Neural progenitor cell (in vitro differentiated cells): ENCODE results near the gene TMEM214. TPM values are rescaled to one million over a fixed set of nuclear protein-coding genes. Genes with fewer than 3 reads are reported as not detected.

ENCODE experiments used
- DNase-seq: peaks from one replicate; pipeline ENCODE4 v3.0.0-alpha.2; 2016; ENCODE audit warnings: low spot score
- H2AFZ ChIP-seq: fragments of 200-600 bp; sonication (generic); replicated peaks from 2 replicates; pipeline ENCODE4 v1.6.1; 2016; ENCODE audit warnings: antibody characterized with exemption
- H3F3A ChIP-seq: fragments of 200-600 bp; sonication (generic); 2 replicates; pipeline ENCODE4 v1.6.1; 2016; ENCODE audit warnings: antibody characterized with exemption, low read depth
- H3K27ac ChIP-seq: fragments of 200-600 bp; sonication (generic); 2 replicates; pipeline ENCODE4 v1.5.1; 2016; ENCODE audit warnings: mild to moderate bottlenecking
- H3K27me3 ChIP-seq: fragments of 200-600 bp; sonication (generic); 2 replicates; pipeline ENCODE4 v1.6.1; 2016; ENCODE audit warnings: mild to moderate bottlenecking, moderate library complexity
- H3K36me3 ChIP-seq: fragments of 200-600 bp; sonication (generic); 2 replicates; pipeline ENCODE4 v1.5.1; 2016
- H3K4me1 ChIP-seq: fragments of 200-600 bp; sonication (generic); 2 replicates; pipeline ENCODE4 v1.6.1; 2016; ENCODE audit warnings: mixed run types
- H3K4me2 ChIP-seq: fragments of 200-600 bp; sonication (generic); 2 replicates; pipeline ENCODE4 v1.6.1; 2016
- H3K4me3 ChIP-seq: fragments of 200-600 bp; sonication (generic); 2 replicates; pipeline ENCODE4 v1.5.1; 2016
- H3K79me2 ChIP-seq: fragments of 200-600 bp; sonication (generic); 2 replicates; pipeline ENCODE4 v1.6.1; 2016; ENCODE audit warnings: low read depth
- H3K9ac ChIP-seq: fragments of 200-600 bp; sonication (generic); 2 replicates; pipeline ENCODE4 v1.6.1; 2016
- H3K9me3 ChIP-seq: fragments of 200-600 bp; sonication (generic); 2 replicates; pipeline ENCODE4 v1.5.1; 2016; ENCODE audit warnings: low read depth
- H4K20me1 ChIP-seq: fragments of 200-600 bp; sonication (generic); 2 replicates; pipeline ENCODE4 v1.6.1; 2016; ENCODE audit warnings: low read depth
- H3K27ac Mint-ChIP-seq: 3 replicates; pipeline ENCODE4 v1.8.0; 2021; ENCODE audit warnings: mixed read lengths
- H3K27me3 Mint-ChIP-seq: 2 replicates; pipeline ENCODE4 v1.8.0; 2022; ENCODE audit warnings: low read depth, mild to moderate bottlenecking, inconsistent platforms, moderate library complexity, mixed read lengths; ENCODE audit not compliant: insufficient read depth
- H3K36me3 Mint-ChIP-seq: 3 replicates; pipeline ENCODE4 v1.8.0; 2021; ENCODE audit warnings: mixed read lengths
- H3K4me1 Mint-ChIP-seq: 3 replicates; pipeline ENCODE4 v1.8.0; 2021; ENCODE audit warnings: mixed read lengths
- H3K4me3 Mint-ChIP-seq: 3 replicates; pipeline ENCODE4 v1.8.0; 2021; ENCODE audit warnings: mild to moderate bottlenecking, moderate library complexity, mixed read lengths
- H3K9me3 Mint-ChIP-seq: 3 replicates; pipeline ENCODE4 v1.8.0; 2020; ENCODE audit warnings: mixed read lengths
- CTCF ChIP-seq: fragments of 200-600 bp; sonication (generic); IDR thresholded peaks from 2 replicates; pipeline ENCODE4 v1.5.1; 2017; ENCODE audit warnings: antibody characterized with exemption, mild to moderate bottlenecking
- EZH2 ChIP-seq: fragments of 200-600 bp; sonication (generic); IDR thresholded peaks from 2 replicates; pipeline ENCODE4 v1.6.1; 2017; ENCODE audit warnings: antibody characterized with exemption, mild to moderate bottlenecking, moderate library complexity
- EZH2phosphoT487 ChIP-seq: fragments of 200-600 bp; sonication (generic); IDR thresholded peaks from 2 replicates; pipeline ENCODE4 v1.6.1; 2017; ENCODE audit warnings: antibody characterized with exemption
- total RNA-seq: library from RNA; depleted of rRNA; stranded (reverse); fragments of >200 nt; gene quantifications from 2 replicates; pipeline ENCODE4 v1.2.3, GENCODE V29; 2015; ENCODE audit warnings: low replicate concordance

Gene TMEM214
- total RNA-seq, 1 donor from 2014 or later: 18.1 TPM

- H2AFZ ChIP-seq: no peak overlapping the region
- H3K9me3 Mint-ChIP-seq: no peaks in the 10 kb centered on the region
- no peak overlapping the region for H3K27ac ChIP-seq
- no peaks in the 10 kb centered on the region for H3K36me3 ChIP-seq
- no peak for DNase-seq
- H3K27me3 Mint-ChIP-seq: peaks cover 7% of the 10 kb centered on the region
- no peak overlapping the region for H3K9ac ChIP-seq
- H3K79me2 ChIP-seq: no peaks in the 10 kb centered on the region
- peaks cover 44% of the 10 kb centered on the region for H4K20me1 ChIP-seq
- H3K27ac Mint-ChIP-seq: no peak overlapping the region
- H3K4me3 Mint-ChIP-seq: no peak overlapping the region
- H3K4me2 ChIP-seq: no peak overlapping the region
- H3K36me3 Mint-ChIP-seq: peaks cover 7% of the 10 kb centered on the region
- H3K4me1 Mint-ChIP-seq: peaks cover 24% of the 10 kb centered on the region
- H3K9me3 ChIP-seq: no peaks in the 10 kb centered on the region
- TF ChIP-seq EZH2phosphoT487: no peak
- no peak for TF ChIP-seq CTCF
- no peak for TF ChIP-seq EZH2
- no peaks in the 10 kb centered on the region for H3K4me1 ChIP-seq
- no peaks in the 10 kb centered on the region for H3K27me3 ChIP-seq
- no peaks in the 10 kb centered on the region for H3F3A ChIP-seq
- no peak overlapping the region for H3K4me3 ChIP-seq
Measured at GRCh38 chr2:27019459-27019858, 13.3 kb upstream of the TMEM214 start.

- Mint-ChIP-seq H3K4me3 (no peak overlapping the region), H3K9me3 (no peaks in the 10 kb centered on the region), H3K27ac (peak overlapping the region; percentile 38), H3K27me3 (peaks cover 5% of the 10 kb centered on the region), H3K4me1 (peaks cover 24% of the 10 kb centered on the region), H3K36me3 (peaks cover 7% of the 10 kb centered on the region)
- H3K4me2 ChIP-seq: no peak overlapping the region
- H3K4me3 ChIP-seq: no peak overlapping the region
- H2AFZ ChIP-seq: no peak overlapping the region
- H3K79me2 ChIP-seq: no peaks in the 10 kb centered on the region
- no peak overlapping the region for H3K9ac ChIP-seq
- H3K9me3 ChIP-seq: no peaks in the 10 kb centered on the region
- no peaks in the 10 kb centered on the region for H3F3A ChIP-seq
- H3K36me3 ChIP-seq: no peaks in the 10 kb centered on the region
- TF ChIP-seq EZH2 (no peak), CTCF (no peak), EZH2phosphoT487 (no peak)
- no peaks in the 10 kb centered on the region for H3K27me3 ChIP-seq
- peaks cover 47% of the 10 kb centered on the region for H4K20me1 ChIP-seq
- no peak for DNase-seq
- no peaks in the 10 kb centered on the region for H3K4me1 ChIP-seq
- no peak overlapping the region for H3K27ac ChIP-seq
Measured at GRCh38 chr2:27019931-27020855, 12.6 kb upstream of the TMEM214 start.

- H3K4me2 ChIP-seq: no peak overlapping the region
- no peaks in the 10 kb centered on the region for H3K9me3 ChIP-seq
- Mint-ChIP-seq H3K27ac (no peak overlapping the region), H3K27me3 (peaks cover 4% of the 10 kb centered on the region), H3K4me1 (peaks cover 22% of the 10 kb centered on the region), H3K36me3 (peaks cover 7% of the 10 kb centered on the region), H3K9me3 (no peaks in the 10 kb centered on the region), H3K4me3 (no peak overlapping the region)
- peaks cover 56% of the 10 kb centered on the region for H4K20me1 ChIP-seq
- H2AFZ ChIP-seq: no peak overlapping the region
- no peaks in the 10 kb centered on the region for H3K4me1 ChIP-seq
- DNase-seq: no peak
- H3K27me3 ChIP-seq: no peaks in the 10 kb centered on the region
- H3F3A ChIP-seq: no peaks in the 10 kb centered on the region
- H3K36me3 ChIP-seq: no peaks in the 10 kb centered on the region
- peak overlapping the region; percentile 13 for H3K9ac ChIP-seq
- H3K79me2 ChIP-seq: no peaks in the 10 kb centered on the region
- no peak overlapping the region for H3K27ac ChIP-seq
- TF ChIP-seq EZH2 (no peak), EZH2phosphoT487 (no peak), CTCF (no peak)
- no peak overlapping the region for H3K4me3 ChIP-seq
Measured at GRCh38 chr2:27021253-27022049, 11.3 kb upstream of the TMEM214 start.
